Central memory CD4-positive, alpha-beta T cell (primary cell): ENCODE measurements around the gene STRIP2.
"Not testable (repeated sequence)": the region's sequence is repeated elsewhere in the genome, so short reads cannot be mapped to it uniquely, and the experiment has no call there.

Experiments used
- DNase-seq: peaks from one replicate; pipeline ENCODE4 v3.0.0; 2022

The STRIP2 gene

GRCh38 chr7:129456421-129456820 lies 22.2 kb downstream of the STRIP2 start:
- no peak for DNase-seq

- no peak for DNase-seq
These were observed 22.9 kb downstream of the STRIP2 start for GRCh38 chr7:129457101-129457500.

- no peak for DNase-seq
These were observed 23.9 kb downstream of the STRIP2 start for GRCh38 chr7:129458171-129458570.

DNA sequence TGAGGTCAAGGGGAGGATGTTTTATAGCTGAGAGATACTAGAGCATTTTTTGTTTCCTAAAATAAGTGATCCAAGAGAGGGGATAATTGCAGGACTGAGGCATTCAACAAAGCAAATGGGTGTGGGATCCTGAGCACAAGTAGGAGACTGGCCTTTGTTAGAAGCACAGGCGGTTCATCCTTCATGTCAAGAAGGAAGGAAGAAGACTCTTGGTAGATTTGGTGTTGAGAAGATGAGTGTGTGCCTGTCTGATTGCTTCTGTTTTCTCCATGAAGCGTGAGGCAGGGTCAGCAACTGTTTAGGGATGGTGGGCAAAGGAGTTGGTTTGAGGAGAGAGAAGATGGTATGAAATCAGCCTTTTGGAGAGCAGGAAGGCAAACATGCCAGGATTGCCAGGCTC lies 27.6 kb downstream of the STRIP2 start:
- no peak for DNase-seq

GRCh38 chr7:129462420-129462819 lies 28.2 kb downstream of the STRIP2 start:
- no peak for DNase-seq

GRCh38 chr7:129464194-129464593 lies 30.0 kb downstream of the STRIP2 start:
- no peak for DNase-seq

GRCh38 chr7:129465080-129465479 lies 30.8 kb downstream of the STRIP2 start:
- no peak for DNase-seq

GRCh38 chr7:129466796-129467195 lies 32.6 kb downstream of the STRIP2 start:
- DNase-seq, result no peak

DNA sequence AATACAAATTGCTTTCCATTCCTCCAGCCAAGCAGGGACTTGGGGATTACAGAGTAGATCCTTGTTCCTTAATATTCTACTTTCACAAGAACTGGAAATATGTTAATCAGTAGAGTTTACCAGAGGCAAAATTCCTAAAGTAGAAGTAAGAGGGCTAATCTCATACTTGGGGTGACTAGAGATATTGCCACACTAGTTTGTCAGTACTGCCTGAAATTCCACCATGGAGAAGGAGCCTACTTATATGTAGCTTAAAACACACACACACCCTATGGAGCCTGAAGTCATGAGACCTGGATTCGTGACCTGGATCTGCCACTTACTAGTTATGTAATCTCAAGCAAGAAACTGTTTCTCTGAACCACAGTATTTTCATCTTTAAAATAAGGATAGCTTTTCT lies 33.9 kb downstream of the STRIP2 start:
- DNase-seq, result no peak

DNA sequence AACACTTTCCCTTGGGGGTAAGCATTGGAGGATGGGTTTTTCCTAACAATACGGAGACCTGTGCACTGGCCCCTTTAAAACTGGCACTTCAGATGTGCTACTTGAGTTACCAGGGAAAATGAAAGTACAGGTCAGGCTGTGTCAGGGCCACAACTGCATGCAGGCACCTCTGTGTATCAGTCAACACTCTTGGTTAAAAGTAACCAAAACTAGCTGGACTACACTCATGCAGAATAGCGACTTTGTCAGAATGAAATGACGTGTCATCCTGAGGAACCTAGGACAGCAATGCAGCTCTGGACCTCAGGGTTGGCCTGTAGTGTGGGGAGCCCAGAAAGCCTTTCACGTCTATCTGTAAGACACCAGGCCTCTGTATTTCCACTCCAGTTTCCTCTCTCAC lies 34.3 kb downstream of the STRIP2 start:
- no peak for DNase-seq

DNA sequence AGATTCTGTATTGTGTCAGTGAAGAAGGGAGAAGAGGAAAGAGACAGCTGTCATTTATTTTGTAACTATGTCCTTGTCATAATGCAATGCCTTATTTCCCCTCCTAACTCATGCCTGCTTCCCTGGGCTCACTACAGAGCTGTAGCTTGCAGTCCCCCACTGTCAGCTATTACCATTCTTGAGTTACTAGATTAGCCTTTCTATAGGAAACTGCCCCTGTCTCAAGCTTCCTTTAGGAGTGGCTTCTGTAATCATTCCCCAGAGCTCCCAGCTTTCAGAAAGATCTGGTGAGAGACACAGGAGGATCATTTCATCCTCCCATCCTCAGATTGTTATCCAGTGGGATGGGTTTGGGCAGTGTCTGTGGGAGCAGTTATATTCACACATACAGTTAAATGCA lies 35.7 kb downstream of the STRIP2 start:
- no peak for DNase-seq

GRCh38 chr7:129470411-129470810 lies 36.2 kb downstream of the STRIP2 start:
- no peak for DNase-seq

GRCh38 chr7:129471402-129471827 lies 37.2 kb downstream of the STRIP2 start:
- DNase-seq, result no peak

DNA sequence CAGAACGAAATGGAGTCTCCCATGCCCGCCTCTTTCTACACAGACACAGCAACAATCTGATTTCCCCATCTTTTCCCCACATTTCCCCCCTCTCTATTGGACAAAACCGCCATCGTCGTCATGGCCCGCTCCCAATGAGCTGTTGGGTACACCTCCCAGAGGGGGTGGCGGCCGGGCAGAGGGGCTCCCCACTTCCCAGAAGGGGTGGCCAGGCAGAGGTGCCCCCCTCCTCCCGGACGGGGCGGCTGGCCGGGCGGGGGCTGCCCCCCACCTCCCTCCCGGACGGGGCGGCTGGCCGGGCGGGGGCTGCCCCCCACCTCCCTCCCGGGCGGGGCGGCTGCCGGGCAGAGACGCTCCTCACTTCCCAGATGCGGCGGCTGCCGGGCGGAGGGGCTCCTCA lies 41.7 kb downstream of the STRIP2 start:
- DNase-seq, result not testable (repeated sequence)

DNA sequence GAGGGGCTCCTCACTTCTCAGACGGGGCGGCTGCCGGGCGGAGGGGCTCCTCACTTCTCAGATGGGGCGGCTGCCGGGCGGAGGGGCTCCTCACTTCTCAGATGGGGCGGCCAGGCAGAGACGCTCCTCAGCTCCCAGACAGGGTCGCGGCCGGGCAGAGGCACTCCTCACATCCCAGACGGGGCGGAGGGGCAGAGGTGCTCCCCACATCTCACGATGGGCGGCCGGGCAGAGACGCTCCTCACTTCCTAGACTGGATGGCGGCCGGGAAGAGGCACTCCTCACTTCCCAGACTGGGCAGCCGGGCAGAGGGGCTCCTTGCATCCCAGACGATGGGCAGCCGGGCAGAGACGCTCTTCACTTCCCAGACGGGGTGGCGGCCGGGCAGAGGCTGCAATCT lies 42.2 kb downstream of the STRIP2 start:
- DNase-seq, result not testable (repeated sequence)

DNA sequence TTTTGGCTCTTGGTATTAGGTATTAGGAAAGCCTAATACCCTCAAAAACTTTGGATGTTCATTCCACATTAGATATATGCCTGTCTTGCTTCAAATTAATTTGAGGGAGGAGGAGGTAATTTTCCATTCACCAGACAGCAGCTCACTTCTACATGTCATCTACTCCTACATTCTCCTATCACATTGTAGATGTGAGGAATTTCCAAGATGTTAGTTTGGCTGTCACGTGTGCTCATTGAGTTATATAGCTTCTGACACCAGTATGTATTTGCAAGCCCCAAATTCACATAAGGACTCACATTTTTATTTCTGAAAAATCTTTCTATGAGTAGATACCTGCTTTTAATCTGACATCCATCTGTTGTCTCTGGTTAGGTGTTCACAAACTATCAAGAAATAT lies 45.6 kb downstream of the STRIP2 start:
- no peak for DNase-seq

DNA sequence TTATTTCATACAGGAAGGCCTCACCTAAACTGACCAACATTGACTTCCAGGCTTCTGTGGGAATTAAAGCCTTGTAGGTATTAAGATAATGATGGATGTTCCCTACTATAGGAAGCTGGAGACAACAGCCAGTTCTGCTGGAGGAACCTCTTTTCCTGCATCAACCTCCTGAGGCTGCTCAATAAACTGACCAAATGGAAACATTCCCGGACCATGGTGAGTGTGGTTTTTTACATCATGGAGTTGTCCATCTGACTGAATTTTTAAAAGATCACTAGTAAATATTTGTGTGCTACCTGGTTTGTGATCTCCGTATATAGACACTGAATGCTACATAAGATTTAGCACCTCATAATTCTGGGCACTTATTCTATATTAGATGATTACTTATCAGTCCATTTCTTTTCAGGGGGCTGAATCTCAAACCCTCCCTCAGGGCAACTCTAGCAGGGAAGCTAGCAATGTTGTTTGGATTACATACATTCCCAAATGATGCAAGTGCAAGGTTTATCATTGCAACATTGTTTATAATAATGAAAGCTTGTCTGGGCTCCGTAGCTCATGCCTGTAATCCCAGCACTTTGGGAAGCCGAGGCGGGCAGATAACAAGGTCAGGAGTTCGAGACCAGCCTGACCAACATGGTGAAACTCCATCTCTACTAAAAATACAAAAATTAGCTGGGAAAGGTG lies 46.6 kb downstream of the STRIP2 start:
- DNase-seq, result no peak

GRCh38 chr7:129481376-129481775 lies 47.1 kb downstream of the STRIP2 start:
- not testable (repeated sequence) for DNase-seq

- no peak for DNase-seq
These were observed 48.5 kb downstream of the STRIP2 start for GRCh38 chr7:129482781-129483180.

DNA sequence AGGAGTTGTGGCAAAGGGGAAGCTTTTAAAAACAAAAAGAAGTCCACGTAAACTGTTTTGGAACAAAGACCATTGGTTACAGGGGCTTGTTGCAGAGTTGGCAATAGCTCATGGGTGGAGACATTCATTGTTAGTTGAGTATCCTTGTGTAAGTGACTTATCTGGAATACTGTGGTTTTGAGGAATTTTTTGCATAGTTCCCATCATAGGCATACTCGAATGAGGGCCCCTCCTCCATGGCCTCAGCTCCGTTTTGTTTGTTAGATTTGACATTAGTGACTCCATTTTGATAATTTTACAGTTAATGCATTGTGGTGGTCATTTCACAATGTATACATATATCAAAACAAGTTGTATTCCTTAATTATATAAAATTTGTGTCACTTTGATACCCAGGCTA lies 55.3 kb downstream of the STRIP2 start:
- DNase-seq, result no peak

DNA sequence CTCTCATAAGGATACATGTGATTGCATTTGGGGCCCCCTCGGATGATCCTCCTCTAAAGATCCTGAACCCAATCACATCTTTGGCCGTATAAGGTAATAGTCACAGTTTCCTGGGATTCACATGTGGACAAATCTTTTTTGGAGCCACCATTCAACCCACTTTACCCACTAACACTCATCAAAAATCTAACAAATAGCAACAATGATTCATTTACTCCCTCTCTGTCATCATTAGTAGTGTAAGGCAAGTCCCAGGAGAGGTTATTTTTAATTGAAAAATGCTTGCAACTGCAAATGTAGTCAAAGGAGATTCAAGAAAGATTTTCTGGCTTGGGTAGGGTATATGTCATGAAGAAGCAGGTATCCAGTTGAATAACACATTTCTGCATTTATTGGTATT lies 58.2 kb downstream of the STRIP2 start:
- DNase-seq, result no peak

GRCh38 chr7:129493555-129493954 lies 59.3 kb downstream of the STRIP2 start:
- no peak for DNase-seq

- peak; percentile 31 for DNase-seq
These were observed 59.8 kb downstream of the STRIP2 start for GRCh38 chr7:129494041-129494440.

DNA sequence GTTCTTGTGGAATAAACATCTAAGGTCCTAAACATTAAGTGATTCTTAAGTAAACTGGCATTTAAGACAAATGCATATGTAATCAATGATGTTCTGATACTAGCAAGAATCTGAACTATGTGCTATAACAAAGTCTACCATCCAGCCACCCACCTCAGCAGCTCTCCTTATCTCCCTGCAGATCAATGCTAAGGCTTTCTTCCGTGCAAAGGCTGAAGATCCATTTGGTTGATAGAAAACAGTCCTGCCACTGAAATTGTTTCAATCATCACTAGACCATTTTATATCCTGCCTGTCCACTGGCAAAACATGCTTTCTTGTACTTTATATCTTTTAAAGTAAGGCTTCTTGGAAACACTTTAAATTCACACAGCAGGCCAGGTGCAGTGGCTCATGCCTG lies 61.8 kb downstream of the STRIP2 start:
- no peak for DNase-seq

DNA sequence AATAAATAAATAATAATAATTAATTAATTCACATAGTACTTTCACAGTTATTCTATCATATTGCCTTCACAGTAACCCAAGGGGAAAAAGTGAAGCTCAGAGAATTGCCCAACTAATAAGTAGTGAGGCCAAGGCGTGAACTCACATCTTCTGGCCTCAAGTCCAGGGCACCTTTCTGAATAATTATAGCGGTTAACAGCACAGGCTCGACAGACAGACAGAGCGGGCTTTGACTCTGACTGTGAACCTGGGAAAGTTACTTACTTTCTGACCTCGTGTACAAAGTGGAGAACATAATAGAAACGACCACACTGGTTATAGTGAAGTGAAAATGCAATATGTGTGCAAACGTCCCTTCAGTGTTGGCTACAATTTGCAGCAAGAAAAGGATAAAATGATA lies 62.4 kb downstream of the STRIP2 start:
- no peak for DNase-seq
